CD1c-positive myeloid dendritic cell (primary cell): Measurements from ENCODE around the gene SDF4.
"Not testable (repeated sequence)": the region's sequence is repeated elsewhere in the genome, so short reads cannot be mapped to it uniquely, and the experiment has no call there.

Experiments used
- DNase-seq: peaks from one replicate; pipeline ENCODE4 v3.0.0-alpha.2; 2016; ENCODE audit errors: extremely low spot score

Gene SDF4

GRCh38 chr1:1178794-1179331, 52.9 kb downstream of the SDF4 start:
- DNase-seq = no peak

- DNase-seq = no peak
These were observed 54.2 kb downstream of the SDF4 start for GRCh38 chr1:1177452-1178206.

GRCh38 chr1:1176931-1177330, 54.9 kb downstream of the SDF4 start:
- DNase-seq = no peak

GRCh38 chr1:1176063-1176761, 55.6 kb downstream of the SDF4 start:
- DNase-seq = not testable (repeated sequence)

DNA sequence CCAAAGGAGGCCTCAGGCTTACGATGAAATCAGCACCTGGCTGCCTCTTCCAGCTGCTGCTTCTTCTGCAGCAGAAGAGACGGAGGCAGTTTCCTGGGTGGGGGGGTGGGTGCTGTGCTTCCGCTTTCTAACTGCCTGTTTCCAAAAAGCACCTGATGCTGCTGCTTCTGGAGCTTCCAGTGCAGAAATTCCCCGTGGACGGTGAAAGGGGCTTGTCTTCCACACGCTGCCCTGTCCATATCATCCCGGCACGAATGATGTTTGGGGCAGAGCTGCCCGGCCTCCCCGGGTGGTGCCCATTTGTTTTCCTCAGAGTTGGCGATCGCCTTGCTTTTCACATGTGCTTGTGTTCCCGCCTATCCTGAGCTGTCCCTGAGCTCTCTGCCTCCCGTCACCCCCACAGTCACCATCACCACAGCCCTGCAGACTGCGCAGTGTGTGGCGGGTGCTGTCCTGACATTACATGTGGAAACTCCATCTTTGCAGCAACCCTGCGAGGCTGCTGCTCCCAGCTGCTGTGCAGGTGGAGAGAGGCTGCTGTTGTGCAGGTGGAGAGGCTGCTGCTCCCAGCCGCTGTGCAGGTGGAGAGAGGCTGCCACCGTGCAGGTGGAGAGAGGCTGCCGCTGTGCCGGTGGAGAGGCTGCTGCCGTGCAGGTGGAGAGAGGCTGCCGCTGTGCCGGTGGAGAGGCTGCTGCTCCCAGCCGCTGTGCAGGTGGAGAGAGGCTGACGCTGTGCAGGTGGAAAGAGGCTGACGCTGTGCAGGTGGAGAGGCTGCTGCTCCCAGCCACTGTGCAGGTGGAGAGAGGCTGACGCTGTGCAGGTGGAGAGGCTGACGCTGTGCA, 56.4 kb downstream of the SDF4 start:
- no peak for DNase-seq

GRCh38 chr1:1173793-1174415, 57.9 kb downstream of the SDF4 start, which contains the start of gene TTLL10:
Gene TTLL10 (plus strand): TSS chr1:1173880. CDS start chr1:1179216, 5,336 bp downstream.
- no peak for DNase-seq

DNA sequence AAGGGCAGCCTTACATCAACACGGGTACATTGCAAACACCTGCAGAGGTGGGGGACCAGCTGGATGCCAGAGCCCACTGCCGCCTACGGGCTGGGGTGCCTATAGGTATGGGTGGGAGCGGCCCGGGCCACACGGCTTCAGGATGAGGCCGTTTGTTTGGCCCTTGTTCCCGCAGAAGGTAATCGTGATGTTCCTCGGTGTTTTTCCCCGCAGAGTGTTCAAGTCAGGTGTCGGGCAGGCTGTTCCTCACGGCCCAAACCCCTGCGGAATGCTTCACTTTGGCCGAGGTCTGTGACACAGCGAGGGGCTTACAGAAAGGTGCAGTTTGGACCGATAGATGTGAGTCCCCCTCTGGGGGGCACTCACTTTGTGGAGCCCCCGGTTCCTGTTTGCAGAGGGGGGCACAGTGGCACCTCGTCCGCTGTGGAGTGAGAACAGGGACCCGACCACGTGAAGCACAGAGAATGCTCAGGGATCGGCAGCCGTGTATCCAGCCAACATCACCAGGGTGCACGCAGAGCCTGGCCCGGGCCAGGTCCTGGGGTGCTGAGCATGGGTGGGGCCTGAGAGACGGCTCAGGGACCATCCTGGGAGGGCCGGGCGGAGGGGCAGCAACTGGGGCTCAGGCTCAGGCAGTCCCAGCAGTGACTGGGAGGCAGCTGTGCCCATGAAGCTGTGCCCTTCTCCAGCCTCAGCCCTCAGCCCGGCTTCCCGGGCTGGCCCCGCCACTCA, 58.6 kb downstream of the SDF4 start:
- no peak for DNase-seq

- no peak for DNase-seq
These were observed 60.1 kb downstream of the SDF4 start for GRCh38 chr1:1171546-1172340.

DNA sequence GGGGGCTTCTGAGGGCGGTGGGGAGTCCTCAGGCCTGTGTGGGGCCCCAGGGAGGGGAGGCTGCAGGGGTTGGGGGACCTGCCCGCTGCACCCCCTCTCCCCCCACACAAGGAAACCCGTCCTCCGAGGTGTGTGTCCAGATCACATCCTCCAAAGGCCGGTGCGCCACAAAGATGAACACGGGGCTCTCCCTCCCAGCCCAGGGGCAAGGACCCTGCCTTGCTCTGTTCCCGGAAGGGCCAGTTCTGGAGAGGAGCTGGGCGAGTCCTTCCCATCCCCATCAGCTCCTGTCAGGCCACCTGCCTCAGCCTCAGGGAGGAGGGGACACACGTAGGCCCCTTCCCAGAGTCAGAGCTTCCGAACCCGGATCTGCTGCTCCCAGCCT, 60.6 kb downstream of the SDF4 start:
- DNase-seq = no peak

- DNase-seq = no peak
These were observed 61.3 kb downstream of the SDF4 start for GRCh38 chr1:1170215-1171091.

GRCh38 chr1:1169429-1170214, 62.2 kb downstream of the SDF4 start:
- no peak for DNase-seq

DNA sequence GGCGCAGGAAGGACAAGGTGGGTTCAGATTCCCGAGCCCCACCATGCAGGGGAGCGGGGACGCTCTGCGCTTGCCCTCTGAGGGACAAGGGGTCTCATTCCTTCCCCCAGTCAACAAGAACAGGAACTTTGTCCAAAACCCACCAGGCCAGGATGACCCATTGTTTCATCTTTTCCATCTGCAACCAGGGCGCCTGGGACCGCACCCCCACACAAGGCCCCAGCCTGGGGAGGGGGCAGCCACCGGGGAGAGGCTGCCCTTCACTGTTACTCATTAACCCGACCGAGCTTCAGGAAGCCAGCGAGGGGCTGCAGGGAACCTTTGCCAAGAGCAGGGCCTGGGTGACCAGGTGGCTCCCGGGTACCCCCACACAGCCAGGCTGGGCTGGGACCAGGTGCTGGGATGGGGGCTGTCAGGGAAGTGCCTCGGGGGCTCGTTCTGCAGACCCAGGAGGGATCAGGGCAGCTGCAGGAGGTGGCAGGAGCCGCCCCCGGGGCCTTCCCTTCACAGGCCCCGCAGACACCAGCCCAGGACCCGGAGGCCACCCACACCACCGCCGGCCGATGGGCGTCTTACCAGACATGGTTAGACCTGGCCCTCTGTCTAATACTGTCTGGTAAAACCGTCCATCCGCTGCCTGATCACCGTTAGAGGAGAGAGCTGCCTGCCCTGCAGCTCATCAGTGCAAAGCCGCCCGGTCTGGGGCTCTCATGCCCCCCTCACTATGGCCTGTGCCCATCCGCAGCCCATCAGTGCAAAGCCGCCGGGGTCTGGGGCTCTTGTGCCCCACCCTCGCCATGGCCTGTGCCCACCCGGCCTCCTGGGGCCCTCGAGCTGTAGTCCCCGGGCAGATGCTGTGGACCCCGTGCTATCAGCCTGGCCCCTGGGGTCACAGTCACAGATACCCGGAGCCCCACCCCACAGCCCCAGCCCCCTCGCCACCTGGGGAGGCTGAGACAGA, 63.1 kb downstream of the SDF4 start:
- DNase-seq = no peak

DNA sequence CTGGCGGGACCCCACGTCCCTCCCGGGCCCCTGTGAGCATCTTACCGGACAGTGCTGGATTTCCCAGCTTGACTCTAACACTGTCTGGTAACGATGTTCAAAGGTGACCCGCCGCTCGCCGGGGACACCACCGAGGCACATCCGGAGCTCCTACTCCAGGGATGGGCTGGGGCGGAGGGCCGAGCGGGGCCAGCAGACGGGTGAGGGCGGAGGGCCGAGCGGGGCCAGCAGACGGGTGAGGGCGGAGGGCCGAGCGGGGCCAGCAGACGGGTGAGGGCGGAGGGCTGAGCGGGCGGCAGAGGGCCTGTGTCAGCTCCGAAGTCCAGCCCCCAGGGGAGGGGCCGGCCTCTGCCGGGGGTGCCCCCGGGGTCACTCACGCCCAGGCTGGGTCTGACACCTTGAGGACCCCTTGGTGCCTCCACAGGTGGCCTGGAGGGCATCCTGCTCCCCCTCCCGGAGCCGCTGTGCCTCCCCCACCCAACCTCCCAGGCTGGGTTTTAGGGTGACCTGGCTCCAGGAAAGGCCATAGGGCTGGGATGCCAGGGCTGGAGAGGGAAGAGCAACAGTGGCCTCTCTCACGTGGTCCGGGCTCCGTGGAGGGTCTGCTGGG, 63.9 kb downstream of the SDF4 start:
- no peak for DNase-seq

DNA sequence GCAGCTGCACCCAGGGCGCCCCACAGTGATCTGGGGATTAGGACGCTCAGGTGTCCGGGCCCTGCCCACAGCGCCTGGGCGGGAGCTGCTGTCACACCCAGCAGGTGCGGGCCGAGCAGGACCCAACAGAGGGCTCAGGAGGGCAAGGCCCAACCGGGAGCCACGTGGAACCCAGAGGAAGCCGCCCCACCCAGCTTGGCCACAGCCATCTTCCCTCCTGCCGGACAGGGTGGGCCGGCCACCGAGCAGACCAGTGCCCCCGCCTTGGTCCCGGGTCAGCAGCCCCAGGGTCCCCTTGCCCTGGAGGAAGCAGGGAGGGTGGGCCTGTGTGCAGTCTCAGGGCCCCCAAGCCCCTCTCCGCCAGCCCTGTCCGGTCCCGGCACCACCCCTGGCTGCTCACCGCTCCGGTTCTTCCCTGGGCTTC, 64.4 kb downstream of the SDF4 start:
- DNase-seq = no peak
